CD4-positive, alpha-beta T cell treated with Interleukin-17A for 1 hour (primary cell): ENCODE results near the gene EPX.

ENCODE experiments used
- DNase-seq: peaks from one replicate; pipeline ENCODE4 v3.0.0-alpha.2; 2020

The EPX gene

GRCh38 chr17:58186591-58186990, 5.9 kb upstream of the EPX start:
- no peak for DNase-seq

- DNase-seq = no peak
These were observed 5.5 kb upstream of the EPX start for GRCh38 chr17:58187063-58187462.

GRCh38 chr17:58187675-58188074, 4.9 kb upstream of the EPX start:
- DNase-seq = no peak

- DNase-seq = no peak
These were observed 2.9 kb upstream of the EPX start for GRCh38 chr17:58189436-58190146.

GRCh38 chr17:58191241-58191896, 1.2 kb upstream of the EPX start:
- DNase-seq = no peak

GRCh38 chr17:58193641-58194255, 1.2 kb downstream of the EPX start:
- no peak for DNase-seq

GRCh38 chr17:58195518-58196123, 3.1 kb downstream of the EPX start:
- no peak for DNase-seq

GRCh38 chr17:58196610-58197009, 4.1 kb downstream of the EPX start:
- no peak for DNase-seq

- DNase-seq = peak; percentile 57
These were observed 7.6 kb downstream of the EPX start for GRCh38 chr17:58200024-58200633.

- DNase-seq = no peak
These were observed 10.3 kb downstream of the EPX start for GRCh38 chr17:58202859-58203258.

- no peak for DNase-seq
These were observed 12.3 kb downstream of the EPX start for GRCh38 chr17:58204796-58205195.

GRCh38 chr17:58205936-58206335, 13.4 kb downstream of the EPX start:
- no peak for DNase-seq

GRCh38 chr17:58207451-58207850, 14.9 kb downstream of the EPX start:
- no peak for DNase-seq

GRCh38 chr17:58208344-58208743, 15.8 kb downstream of the EPX start:
- no peak for DNase-seq

- no peak for DNase-seq
These were observed 18.4 kb downstream of the EPX start for GRCh38 chr17:58210922-58211321.

- DNase-seq = no peak
These were observed 23.2 kb downstream of the EPX start for GRCh38 chr17:58215685-58216084.

GRCh38 chr17:58217766-58218165, 25.2 kb downstream of the EPX start:
- DNase-seq = peak; percentile 2

- DNase-seq = peak; percentile 96
These were observed 26.7 kb downstream of the EPX start, which contains the start of gene MKS1 for GRCh38 chr17:58219007-58219788. TSS of gene MKS1 (minus strand) at chr17:58219255. CDS start at chr17:58219230, 25 bp downstream.

GRCh38 chr17:58219789-58220183, 27.3 kb downstream of the EPX start:
- no peak for DNase-seq

- no peak for DNase-seq
These were observed 31.8 kb downstream of the EPX start for GRCh38 chr17:58224315-58224714.

GRCh38 chr17:58227733-58228132, 35.2 kb downstream of the EPX start:
- DNase-seq = no peak

- DNase-seq = no peak
These were observed 36.2 kb downstream of the EPX start for GRCh38 chr17:58228679-58229078.
